HepG2 (cell line): ENCODE data around the gene SLC22A31. TPM values are rescaled to one million over a fixed set of nuclear protein-coding genes. Genes with fewer than 3 reads are reported as not detected.

Experiments used
- DZIP1 ChIP-seq: sonication (generic); formaldehyde crosslinking; IDR thresholded peaks from 2 replicates; pipeline ENCODE4 v1.5.0; 2020; ENCODE audit warnings: mild to moderate bottlenecking, missing genetic modification reagents
- EZH2 ChIP-seq: conservative IDR thresholded peaks from 2 replicates; pipeline ENCODE4 v1.6.1; 2012; ENCODE audit warnings: mild to moderate bottlenecking, low read depth, low read length, moderate library complexity
- HOXA5 ChIP-seq: sonication (generic); formaldehyde crosslinking; IDR thresholded peaks from 2 replicates; pipeline ENCODE4 v1.4.0; 2020; ENCODE audit warnings: missing genetic modification reagents
- ZBTB7B ChIP-seq: sonication (generic); formaldehyde crosslinking; IDR thresholded peaks from 2 replicates; pipeline ENCODE4 v1.4.0; 2020; ENCODE audit warnings: missing genetic modification reagents
- ZGPAT ChIP-seq: IDR thresholded peaks from 2 replicates; pipeline ENCODE4 v1.6.1; 2016; ENCODE audit warnings: mild to moderate bottlenecking
- ZNF280B ChIP-seq: sonication (generic); formaldehyde crosslinking; IDR thresholded peaks from 2 replicates; pipeline ENCODE4 v1.5.0; 2020; ENCODE audit warnings: missing genetic modification reagents, mild to moderate bottlenecking, borderline replicate concordance
- ZNF296 ChIP-seq: sonication (generic); formaldehyde crosslinking; conservative IDR thresholded peaks from 2 replicates; pipeline ENCODE4 v1.5.0; 2020; ENCODE audit warnings: mild to moderate bottlenecking, missing genetic modification reagents
- ZNF33B ChIP-seq: sonication (generic); formaldehyde crosslinking; IDR thresholded peaks from 2 replicates; pipeline ENCODE4 v1.5.1; 2020; ENCODE audit warnings: mild to moderate bottlenecking, missing genetic modification reagents
- ZNF468 ChIP-seq: sonication (generic); formaldehyde crosslinking; IDR thresholded peaks from 2 replicates; pipeline ENCODE4 v1.8.0; 2022; ENCODE audit warnings: mild to moderate bottlenecking, moderate library complexity, missing genetic modification reagents
- ZNF574 ChIP-seq: sonication (generic); formaldehyde crosslinking; IDR thresholded peaks from 2 replicates; pipeline ENCODE4 v1.4.0; 2020; ENCODE audit warnings: missing genetic modification reagents
- ZNF589 ChIP-seq: sonication (generic); formaldehyde crosslinking; conservative IDR thresholded peaks from 2 replicates; pipeline ENCODE4 v1.8.0; 2022; ENCODE audit warnings: mild to moderate bottlenecking, moderate library complexity, missing genetic modification reagents
- polyA plus RNA-seq, 8 experiments: library from polyadenylated mRNA; depleted of rRNA in 3 of 8; stranded (reverse) in 7 of 8; unstranded in 1 of 8; fragments of >200 nt; fragmentation: Illumina TruSeq in 4 of 8; extraction: Trizol in 4 of 8; gene quantifications; 2 replicates each; pipeline versions ENCODE4 v1.2.1 to v1.2.3, GENCODE V29; 2011 to 2016; ENCODE audit warnings: low read depth in 4 of 8, missing spikeins in 1 of 8, mixed read lengths in 1 of 8; ENCODE audit not compliant: insufficient read depth in 1 of 8
- total RNA-seq, 5 experiments: library from RNA; depleted of rRNA; stranded (reverse); fragments of >200 nt; fragmentation: Illumina TruSeq; extraction: Trizol; gene quantifications; 2 replicates each; pipeline ENCODE4 v1.2.3, GENCODE V29; 2016; ENCODE audit warnings: low read depth in 1 of 5
- TF ChIP-seq, protein P1 (sequence below): sonication (generic); formaldehyde crosslinking; IDR thresholded peaks from 2 replicates; pipeline ENCODE4 v1.8.1; 2023; ENCODE audit warnings: mild to moderate bottlenecking, missing genetic modification reagents
- TF ChIP-seq, protein P2 (sequence below): sonication (generic); formaldehyde crosslinking; conservative IDR thresholded peaks from 2 replicates; pipeline ENCODE4 v1.4.0; 2020; ENCODE audit warnings: missing genetic modification reagents
- TF ChIP-seq, protein P3 (sequence below): sonication (generic); formaldehyde crosslinking; IDR thresholded peaks from 2 replicates; pipeline ENCODE4 v1.5.0; 2020; ENCODE audit warnings: mild to moderate bottlenecking, missing genetic modification reagents

SLC22A31 gene
- total and polyA plus RNA-seq, 2 of the 13 experiments (the other 11 are each of a cell fraction or from before 2014, with no cell fraction given): 67.3 to 83.3 TPM

GRCh38 chr16:89191033-89191900, 9.1 kb downstream of the SLC22A31 start (continued):
- TF ChIP-seq, protein P1, sequence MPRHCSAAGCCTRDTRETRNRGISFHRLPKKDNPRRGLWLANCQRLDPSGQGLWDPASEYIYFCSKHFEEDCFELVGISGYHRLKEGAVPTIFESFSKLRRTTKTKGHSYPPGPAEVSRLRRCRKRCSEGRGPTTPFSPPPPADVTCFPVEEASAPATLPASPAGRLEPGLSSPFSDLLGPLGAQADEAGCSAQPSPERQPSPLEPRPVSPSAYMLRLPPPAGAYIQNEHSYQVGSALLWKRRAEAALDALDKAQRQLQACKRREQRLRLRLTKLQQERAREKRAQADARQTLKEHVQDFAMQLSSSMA (CRISPR knock-in tag): 0 out of 2 replicates have a peak, but pooled peaks have one; percentile 8
- peak; percentile 57; the same call in 1 of the 2 replicates for TF ChIP-seq ZGPAT (CRISPR knock-in tag)
- peak; percentile 75 for TF ChIP-seq DZIP1
- peak; percentile 95 for TF ChIP-seq ZNF589 (CRISPR knock-in tag)
- TF ChIP-seq HOXA5 (CRISPR knock-in tag): 0 out of 2 replicates have a peak, but pooled peaks have one; percentile 75
- TF ChIP-seq ZNF280B: peak; percentile 61; the same call in 1 of the 2 replicates
- no peak for TF ChIP-seq EZH2
- TF ChIP-seq, protein P2, sequence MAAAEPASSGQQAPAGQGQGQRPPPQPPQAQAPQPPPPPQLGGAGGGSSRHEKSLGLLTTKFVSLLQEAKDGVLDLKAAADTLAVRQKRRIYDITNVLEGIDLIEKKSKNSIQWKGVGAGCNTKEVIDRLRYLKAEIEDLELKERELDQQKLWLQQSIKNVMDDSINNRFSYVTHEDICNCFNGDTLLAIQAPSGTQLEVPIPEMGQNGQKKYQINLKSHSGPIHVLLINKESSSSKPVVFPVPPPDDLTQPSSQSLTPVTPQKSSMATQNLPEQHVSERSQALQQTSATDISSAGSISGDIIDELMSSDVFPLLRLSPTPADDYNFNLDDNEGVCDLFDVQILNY (CRISPR knock-in tag): no peak
- peak; percentile 92; the same call in 1 of the 2 replicates for TF ChIP-seq ZNF296 (CRISPR knock-in tag)
- TF ChIP-seq ZNF33B (CRISPR knock-in tag): no peak
- peak; percentile 32; the same call in 1 of the 2 replicates for TF ChIP-seq ZNF468 (CRISPR knock-in tag)
- TF ChIP-seq, protein P3, sequence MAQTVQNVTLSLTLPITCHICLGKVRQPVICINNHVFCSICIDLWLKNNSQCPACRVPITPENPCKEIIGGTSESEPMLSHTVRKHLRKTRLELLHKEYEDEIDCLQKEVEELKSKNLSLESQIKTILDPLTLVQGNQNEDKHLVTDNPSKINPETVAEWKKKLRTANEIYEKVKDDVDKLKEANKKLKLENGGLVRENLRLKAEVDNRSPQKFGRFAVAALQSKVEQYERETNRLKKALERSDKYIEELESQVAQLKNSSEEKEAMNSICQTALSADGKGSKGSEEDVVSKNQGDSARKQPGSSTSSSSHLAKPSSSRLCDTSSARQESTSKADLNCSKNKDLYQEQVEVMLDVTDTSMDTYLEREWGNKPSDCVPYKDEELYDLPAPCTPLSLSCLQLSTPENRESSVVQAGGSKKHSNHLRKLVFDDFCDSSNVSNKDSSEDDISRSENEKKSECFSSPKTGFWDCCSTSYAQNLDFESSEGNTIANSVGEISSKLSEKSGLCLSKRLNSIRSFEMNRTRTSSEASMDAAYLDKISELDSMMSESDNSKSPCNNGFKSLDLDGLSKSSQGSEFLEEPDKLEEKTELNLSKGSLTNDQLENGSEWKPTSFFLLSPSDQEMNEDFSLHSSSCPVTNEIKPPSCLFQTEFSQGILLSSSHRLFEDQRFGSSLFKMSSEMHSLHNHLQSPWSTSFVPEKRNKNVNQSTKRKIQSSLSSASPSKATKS (CRISPR knock-in tag): no peak
- peak; percentile 86 for TF ChIP-seq ZBTB7B (CRISPR knock-in tag)
- 0 out of 2 replicates have a peak, but pooled peaks have one; percentile 51 for TF ChIP-seq ZNF574 (CRISPR knock-in tag)
